ENCODE measurements around the gene EIF2B5.

EIF2B5 gene

GRCh38 chr3:184189421-184189820 is 54.3 kb downstream of the EIF2B5 start:
- H3K36me3 ChIP-seq (ENCODE audit: control insufficient read depth, low read length): peaks cover 82% of the 10 kb centered on the region
- H3F3A ChIP-seq (ENCODE audit: control insufficient read depth, insufficient read depth): no peaks in the 10 kb centered on the region
- H3K4me3 ChIP-seq (ENCODE audit: low read length): no peak overlapping the region
- no peak overlapping the region for H3K27ac ChIP-seq (ENCODE audit: low read depth, low read length)
- no peak for TF ChIP-seq EZH2phosphoT487 (IDR thresholded peaks at IDR 0.05; ENCODE audit: borderline replicate concordance, low read length)
- TF ChIP-seq CTCF (IDR thresholded peaks at IDR 0.05; ENCODE audit: low read depth, low read length, poor library complexity, severe bottlenecking): no peak
- no peak overlapping the region for H3K4me2 ChIP-seq (ENCODE audit: low read length)
- no peaks in the 10 kb centered on the region for H3K27me3 ChIP-seq (ENCODE audit: control insufficient read depth, low read length)
- H4K20me1 ChIP-seq (ENCODE audit: control insufficient read depth, insufficient read depth, low read depth, low read length): peaks cover 9% of the 10 kb centered on the region; the same call in 1 of the 2 replicates
- peaks cover 21% of the 10 kb centered on the region for H3K4me1 ChIP-seq (ENCODE audit: control insufficient read depth, low read length)
- H3K79me2 ChIP-seq (ENCODE audit: control insufficient read depth, low read length): peaks cover 43% of the 10 kb centered on the region
- H3K9me3 ChIP-seq (ENCODE audit: control insufficient read depth, insufficient read depth, low read length): no peaks in the 10 kb centered on the region
- no peaks in the 10 kb centered on the region for H3K9me2 ChIP-seq (replicated peaks; ENCODE audit: control insufficient read depth, low read length)

GRCh38 chr3:184192889-184193288 is 57.7 kb downstream of the EIF2B5 start:
- Histone ChIP-seq H3K9me2 (replicated peaks; ENCODE audit: control insufficient read depth, low read length) (no peaks in the 10 kb centered on the region), H3K27me3 (ENCODE audit: control insufficient read depth, low read length) (no peaks in the 10 kb centered on the region), H3K79me2 (ENCODE audit: control insufficient read depth, low read length) (peaks cover 18% of the 10 kb centered on the region), H3K4me2 (ENCODE audit: low read length) (no peak overlapping the region), H3K27ac (ENCODE audit: low read depth, low read length) (no peak overlapping the region), H3K4me1 (ENCODE audit: control insufficient read depth, low read length) (peaks cover under 1% of the 10 kb centered on the region; the same call in 1 of the 2 replicates), H3K9me3 (ENCODE audit: control insufficient read depth, insufficient read depth, low read length) (no peaks in the 10 kb centered on the region), H3K36me3 (ENCODE audit: control insufficient read depth, low read length) (peaks cover 76% of the 10 kb centered on the region), H3F3A (ENCODE audit: control insufficient read depth, insufficient read depth) (no peaks in the 10 kb centered on the region), H4K20me1 (ENCODE audit: control insufficient read depth, insufficient read depth, low read depth, low read length) (no peaks in the 10 kb centered on the region), H3K4me3 (ENCODE audit: low read length) (no peak overlapping the region)
- TF ChIP-seq EZH2phosphoT487 (IDR thresholded peaks at IDR 0.05; ENCODE audit: borderline replicate concordance, low read length) (no peak), CTCF (IDR thresholded peaks at IDR 0.05; ENCODE audit: low read depth, low read length, poor library complexity, severe bottlenecking) (no peak)

- H4K20me1 ChIP-seq (ENCODE audit: control insufficient read depth, insufficient read depth, low read depth, low read length): no peaks in the 10 kb centered on the region
- no peak for TF ChIP-seq EZH2phosphoT487 (IDR thresholded peaks at IDR 0.05; ENCODE audit: borderline replicate concordance, low read length)
- no peak for TF ChIP-seq CTCF (IDR thresholded peaks at IDR 0.05; ENCODE audit: low read depth, low read length, poor library complexity, severe bottlenecking)
- no peak overlapping the region for H3K4me2 ChIP-seq (ENCODE audit: low read length)
- no peak overlapping the region for H3K4me3 ChIP-seq (ENCODE audit: low read length)
- H3K79me2 ChIP-seq (ENCODE audit: control insufficient read depth, low read length): peaks cover 6% of the 10 kb centered on the region
- no peak overlapping the region for H3K27ac ChIP-seq (ENCODE audit: low read depth, low read length)
- H3K9me3 ChIP-seq (ENCODE audit: control insufficient read depth, insufficient read depth, low read length): no peaks in the 10 kb centered on the region
- no peaks in the 10 kb centered on the region for H3K4me1 ChIP-seq (ENCODE audit: control insufficient read depth, low read length)
- H3K36me3 ChIP-seq (ENCODE audit: control insufficient read depth, low read length): peaks cover 64% of the 10 kb centered on the region
- H3K27me3 ChIP-seq (ENCODE audit: control insufficient read depth, low read length): no peaks in the 10 kb centered on the region
- H3K9me2 ChIP-seq (replicated peaks; ENCODE audit: control insufficient read depth, low read length): no peaks in the 10 kb centered on the region
- no peaks in the 10 kb centered on the region for H3F3A ChIP-seq (ENCODE audit: control insufficient read depth, insufficient read depth)
Measured at GRCh38 chr3:184193991-184194539, 58.9 kb downstream of the EIF2B5 start.

Measured in DOHH2 (cell line).